GM21619 (cell line): ENCODE results near the gene MYO15A.

ENCODE experiments used
- ATAC-seq: cut with Tn5 transposase; IDR thresholded peaks from one replicate; pipeline ENCODE4 v1.9.1; 2021; ENCODE audit not compliant: unreplicated experiment

Gene MYO15A, protein sequence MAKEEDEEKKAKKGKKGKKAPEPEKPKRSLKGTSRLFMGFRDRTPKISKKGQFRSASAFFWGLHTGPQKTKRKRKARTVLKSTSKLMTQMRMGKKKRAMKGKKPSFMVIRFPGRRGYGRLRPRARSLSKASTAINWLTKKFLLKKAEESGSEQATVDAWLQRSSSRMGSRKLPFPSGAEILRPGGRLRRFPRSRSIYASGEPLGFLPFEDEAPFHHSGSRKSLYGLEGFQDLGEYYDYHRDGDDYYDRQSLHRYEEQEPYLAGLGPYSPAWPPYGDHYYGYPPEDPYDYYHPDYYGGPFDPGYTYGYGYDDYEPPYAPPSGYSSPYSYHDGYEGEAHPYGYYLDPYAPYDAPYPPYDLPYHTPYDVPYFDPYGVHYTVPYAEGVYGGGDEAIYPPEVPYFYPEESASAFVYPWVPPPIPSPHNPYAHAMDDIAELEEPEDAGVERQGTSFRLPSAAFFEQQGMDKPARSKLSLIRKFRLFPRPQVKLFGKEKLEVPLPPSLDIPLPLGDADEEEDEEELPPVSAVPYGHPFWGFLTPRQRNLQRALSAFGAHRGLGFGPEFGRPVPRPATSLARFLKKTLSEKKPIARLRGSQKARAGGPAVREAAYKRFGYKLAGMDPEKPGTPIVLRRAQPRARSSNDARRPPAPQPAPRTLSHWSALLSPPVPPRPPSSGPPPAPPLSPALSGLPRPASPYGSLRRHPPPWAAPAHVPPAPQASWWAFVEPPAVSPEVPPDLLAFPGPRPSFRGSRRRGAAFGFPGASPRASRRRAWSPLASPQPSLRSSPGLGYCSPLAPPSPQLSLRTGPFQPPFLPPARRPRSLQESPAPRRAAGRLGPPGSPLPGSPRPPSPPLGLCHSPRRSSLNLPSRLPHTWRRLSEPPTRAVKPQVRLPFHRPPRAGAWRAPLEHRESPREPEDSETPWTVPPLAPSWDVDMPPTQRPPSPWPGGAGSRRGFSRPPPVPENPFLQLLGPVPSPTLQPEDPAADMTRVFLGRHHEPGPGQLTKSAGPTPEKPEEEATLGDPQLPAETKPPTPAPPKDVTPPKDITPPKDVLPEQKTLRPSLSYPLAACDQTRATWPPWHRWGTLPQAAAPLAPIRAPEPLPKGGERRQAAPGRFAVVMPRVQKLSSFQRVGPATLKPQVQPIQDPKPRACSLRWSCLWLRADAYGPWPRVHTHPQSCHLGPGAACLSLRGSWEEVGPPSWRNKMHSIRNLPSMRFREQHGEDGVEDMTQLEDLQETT (N-terminal part only)

DNA sequence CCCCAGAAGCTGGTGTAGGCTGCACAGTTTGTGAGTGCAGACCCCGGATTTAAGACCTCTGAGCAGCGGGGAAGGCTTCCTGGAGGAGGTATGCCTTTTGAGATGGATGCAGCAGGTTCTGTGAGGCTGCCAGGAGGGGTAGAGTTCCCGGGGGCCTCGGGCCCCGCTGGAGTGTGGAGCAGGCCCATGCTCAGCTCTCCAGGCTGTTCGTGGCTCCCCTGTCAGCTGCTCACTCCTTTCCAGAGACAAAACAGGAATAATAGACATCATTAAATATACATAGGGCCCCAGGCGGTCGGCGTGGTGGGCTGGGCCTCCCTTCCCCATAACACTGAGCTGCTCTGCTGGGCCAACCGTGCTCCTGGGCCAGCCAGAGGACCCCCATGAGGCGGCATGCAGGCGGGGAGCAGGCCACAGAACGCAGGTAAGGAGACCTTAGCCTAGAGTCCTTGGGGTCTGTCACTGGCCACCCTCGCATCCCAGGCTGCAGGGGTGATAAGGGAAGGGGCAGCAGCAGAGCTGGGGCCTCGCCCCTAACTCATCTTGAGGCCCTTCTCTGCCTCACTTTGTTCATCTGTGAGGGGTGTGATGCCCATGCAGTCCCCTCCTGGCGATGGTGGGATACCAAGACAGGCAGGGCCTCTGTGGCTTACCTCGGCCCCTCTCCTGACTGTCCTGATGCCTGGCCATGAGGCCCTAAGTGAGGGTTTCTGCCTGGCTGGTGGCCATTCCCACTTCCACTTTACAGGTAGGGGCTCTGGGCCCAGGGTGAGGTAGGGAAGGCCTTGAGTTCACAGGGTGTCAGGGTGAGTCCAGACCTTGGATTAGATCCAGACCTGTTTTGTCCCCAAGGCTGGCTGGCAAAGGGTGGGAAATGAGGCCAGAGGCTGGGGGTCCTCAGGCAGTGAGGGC lies at the start of gene MYO15A:
Gene MYO15A (plus strand): TSS at position 356 of the 912 bp plus-strand sequence. CDS start 10,045 bp downstream, outside the sequence.
- no peak for ATAC-seq

DNA sequence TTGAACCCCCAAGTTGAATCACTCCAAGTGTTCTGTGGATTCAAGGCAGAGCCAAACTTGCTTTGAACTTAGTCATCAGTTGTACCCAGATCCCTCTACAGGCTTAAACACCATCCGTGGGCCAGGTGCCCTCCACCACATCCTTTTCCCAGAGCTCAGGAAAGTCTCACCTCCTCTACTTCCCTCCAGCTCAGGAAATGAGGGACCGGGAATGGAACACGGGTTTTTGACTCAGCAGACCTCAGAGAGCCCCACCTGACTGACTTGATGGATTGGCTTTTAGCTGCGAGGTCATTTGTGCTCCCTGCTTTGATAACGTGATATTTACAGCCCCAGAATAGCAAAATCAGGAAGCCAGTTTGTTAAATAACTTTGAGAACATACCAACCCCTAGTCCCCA lies 49.3 kb upstream of the MYO15A start:
- ATAC-seq: no peak

DNA sequence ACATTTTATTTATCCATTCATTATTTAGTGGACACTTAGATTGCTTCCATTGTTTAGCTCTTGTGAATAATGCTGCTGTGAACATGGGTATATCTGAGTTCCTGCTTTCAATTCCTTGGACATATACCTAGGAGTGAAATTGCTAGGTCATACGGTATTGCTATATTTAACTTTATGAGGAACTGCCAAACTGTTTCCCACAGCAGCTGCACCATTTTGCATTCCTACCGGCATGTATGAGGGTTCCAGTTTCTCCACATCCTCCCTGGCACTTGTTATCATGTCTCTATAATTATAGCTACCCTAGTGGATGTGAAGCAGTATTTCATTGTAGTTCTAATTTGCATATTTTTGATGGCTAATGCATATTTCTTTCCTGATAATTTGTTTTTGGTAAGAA lies 44.5 kb upstream of the MYO15A start:
- ATAC-seq: no peak

DNA sequence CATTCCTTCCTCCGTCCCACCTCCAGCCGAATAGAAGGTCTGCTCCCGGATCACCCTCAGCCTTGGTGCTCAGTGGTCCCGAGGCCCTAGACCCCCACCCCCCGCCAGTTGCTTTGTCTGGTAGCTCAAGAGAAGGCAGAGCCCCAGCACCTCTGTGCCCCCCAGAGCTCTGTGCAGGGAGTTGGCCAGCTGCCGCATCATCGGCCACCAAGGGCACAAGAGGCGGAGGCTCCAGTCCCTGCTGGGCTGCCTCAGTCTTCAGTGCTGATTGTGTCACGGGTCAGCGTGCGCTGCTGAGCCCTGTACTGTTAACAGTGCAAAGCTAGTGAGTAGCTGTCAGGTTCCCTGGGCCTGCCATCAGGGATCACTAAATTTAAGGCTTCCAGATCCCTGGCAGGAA lies 43.0 kb upstream of the MYO15A start:
- no peak for ATAC-seq

DNA sequence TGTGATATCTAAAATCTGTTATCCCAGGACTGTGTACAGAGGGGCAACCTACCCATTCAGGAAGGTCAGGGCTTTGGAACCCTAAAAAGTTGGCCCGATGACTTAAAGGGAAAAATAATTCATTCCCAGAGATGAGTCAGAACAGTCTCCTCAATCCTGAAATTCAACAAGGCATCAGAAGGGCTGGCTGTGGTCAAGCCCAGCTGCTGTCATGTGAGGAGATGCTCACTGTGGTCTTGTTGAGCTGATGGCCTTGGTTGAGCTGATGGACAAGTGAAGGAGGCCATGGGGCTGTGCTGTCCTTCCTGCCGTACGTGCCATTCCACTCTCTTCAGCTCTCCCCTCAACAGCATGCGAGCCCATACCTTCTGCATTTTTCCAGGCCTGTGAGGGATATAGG lies 41.7 kb upstream of the MYO15A start:
- no peak for ATAC-seq

DNA sequence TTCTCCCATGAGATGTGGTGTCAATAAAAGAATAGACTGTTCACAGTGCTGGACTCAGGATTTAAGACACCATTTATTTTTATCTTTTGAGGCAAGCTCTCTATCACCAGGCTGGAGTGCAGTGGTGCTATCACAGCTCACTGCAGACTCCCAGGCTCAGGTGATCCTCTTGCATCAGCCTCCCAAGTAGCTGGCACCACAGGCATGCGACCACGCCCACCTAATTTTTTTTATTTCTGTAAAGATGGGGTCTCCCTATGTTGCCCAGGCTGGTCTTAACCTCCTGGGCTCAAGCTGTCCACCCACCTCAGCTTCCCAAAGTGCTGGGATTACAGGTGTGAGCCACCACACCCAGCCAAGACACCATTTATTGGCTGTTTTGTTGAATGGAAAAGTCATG lies 39.5 kb upstream of the MYO15A start:
- no peak for ATAC-seq

DNA sequence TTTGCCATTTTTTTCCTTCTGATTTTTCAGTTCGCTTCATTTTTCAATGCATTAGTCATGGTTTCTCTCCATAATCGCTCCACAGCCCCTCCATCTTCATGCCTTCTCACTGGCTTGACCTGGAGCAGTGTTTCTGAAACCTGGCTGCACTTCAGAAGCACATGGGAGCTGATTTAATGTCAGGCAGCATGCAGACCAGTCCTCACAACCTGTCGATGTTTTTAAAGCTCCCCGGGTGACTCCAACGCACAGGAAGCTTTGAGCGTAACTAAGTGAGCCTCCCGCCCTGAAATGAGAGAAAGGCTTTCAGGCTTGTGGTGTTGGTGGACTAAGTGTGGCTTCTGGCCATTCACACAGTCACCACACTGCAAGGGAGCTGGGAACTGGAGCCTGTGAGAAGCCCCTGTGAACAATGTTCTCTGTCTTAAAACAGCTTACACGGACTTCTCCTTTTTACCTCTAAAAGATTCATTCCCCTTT lies 37.7 kb upstream of the MYO15A start:
- ATAC-seq: no peak

DNA sequence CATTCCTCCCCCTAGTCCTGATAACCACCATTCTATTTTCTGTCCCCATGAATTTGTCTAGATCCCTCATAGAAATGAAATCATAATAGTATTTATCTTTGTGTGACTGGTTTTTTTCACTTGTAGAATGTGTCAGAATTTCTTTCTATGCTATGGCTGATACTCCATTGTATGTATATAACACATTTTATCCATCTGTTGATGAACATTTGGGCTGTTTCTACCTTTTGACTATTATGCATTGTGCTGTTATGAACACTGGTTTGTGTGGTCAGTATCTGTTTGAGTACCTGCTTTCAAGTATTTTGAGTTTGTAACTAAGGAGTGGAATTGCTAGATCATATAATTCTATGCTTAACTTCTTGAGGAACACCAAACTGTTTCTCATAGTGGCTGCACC lies 36.8 kb upstream of the MYO15A start:
- ATAC-seq: no peak

DNA sequence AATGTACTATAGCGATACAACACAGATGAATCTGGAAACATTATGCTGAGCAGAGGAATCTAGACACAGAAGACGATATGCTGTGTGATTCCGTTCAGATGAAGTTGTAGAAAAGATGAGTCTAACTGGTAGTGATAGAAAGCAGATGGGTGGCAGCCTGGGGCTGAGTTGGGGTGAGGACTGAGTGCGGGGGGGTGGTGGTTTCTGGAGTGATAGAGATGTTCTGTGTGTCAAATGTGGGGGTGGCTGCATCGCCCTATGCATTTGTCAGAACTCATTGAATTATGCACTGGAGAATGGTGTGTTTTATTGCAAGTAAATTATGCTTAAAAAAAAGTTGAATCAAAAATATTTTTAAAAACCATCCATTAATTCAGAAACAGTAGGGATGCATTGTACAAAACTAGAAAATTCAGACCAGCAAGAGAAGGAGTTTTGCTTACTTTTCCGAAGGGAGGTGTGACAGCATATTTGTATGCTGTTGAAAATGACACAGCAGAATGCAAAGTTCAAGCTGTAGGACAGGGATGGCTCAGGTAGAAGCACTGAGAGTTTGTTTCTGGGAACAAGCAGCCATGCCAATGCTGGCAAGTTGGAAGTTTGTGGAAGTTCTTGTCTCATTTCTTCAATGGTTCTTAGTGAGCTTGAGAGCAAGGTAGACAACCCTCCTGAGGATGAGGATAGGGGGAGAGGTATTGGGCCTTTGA lies 33.8 kb upstream of the MYO15A start:
- ATAC-seq: no peak

DNA sequence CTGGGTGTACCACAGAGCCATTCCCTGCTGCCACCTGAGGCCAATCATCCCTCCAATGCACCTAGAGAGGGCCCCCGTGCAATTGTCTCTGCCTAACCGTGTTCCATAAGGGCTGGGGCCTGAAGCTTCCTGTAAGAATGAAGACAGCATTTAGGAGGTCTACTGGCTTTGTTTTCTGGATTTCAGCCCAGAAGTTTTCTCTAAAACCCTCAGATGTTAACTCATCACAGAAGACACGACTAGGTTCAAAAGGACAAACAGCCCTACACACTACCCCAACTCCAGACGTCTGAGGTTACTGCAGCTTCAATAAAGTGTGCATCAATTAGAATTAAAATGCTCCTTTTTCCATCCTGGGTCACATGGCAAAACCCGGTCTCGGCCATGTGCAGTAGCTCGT lies 31.6 kb upstream of the MYO15A start:
- ATAC-seq: no peak

DNA sequence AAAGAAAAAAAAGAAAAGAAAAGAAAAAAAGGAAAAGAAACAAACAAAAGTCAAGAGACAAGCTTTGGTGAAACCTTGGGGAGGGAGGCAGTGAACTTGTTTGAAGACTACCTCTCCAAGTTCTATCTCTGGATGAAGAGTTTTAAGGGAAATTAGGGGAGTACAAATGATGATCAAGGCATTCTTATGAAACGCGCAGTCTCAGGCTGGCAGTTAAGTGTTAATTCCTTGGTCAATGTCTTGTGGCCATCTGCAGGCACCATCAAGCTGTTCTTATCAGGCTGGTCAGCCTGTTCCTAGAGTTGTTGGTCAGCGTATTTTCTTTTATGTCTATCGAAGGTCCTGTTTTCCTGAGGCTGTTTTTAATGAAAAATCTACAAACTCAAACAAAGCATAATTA lies 29.0 kb upstream of the MYO15A start:
- no peak for ATAC-seq

DNA sequence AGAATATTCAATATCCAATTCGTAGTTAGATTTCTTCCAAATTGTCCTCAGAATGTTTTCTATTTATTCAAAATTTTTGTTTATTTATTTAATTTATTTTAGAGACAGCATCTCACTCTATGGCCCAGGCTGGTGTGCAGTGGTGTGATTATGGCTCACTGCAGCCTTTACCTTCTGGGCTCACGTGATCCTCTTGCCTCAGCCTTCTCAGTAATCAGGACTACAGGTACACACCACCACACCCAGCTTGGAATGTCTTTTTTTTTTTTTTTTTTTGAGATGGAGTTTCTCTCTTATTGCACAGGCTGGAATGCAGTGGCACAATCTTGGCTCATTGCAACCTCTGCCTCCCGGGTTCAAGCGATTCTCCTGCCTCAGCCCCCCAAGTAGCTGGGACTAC lies 24.3 kb upstream of the MYO15A start:
- no peak for ATAC-seq

DNA sequence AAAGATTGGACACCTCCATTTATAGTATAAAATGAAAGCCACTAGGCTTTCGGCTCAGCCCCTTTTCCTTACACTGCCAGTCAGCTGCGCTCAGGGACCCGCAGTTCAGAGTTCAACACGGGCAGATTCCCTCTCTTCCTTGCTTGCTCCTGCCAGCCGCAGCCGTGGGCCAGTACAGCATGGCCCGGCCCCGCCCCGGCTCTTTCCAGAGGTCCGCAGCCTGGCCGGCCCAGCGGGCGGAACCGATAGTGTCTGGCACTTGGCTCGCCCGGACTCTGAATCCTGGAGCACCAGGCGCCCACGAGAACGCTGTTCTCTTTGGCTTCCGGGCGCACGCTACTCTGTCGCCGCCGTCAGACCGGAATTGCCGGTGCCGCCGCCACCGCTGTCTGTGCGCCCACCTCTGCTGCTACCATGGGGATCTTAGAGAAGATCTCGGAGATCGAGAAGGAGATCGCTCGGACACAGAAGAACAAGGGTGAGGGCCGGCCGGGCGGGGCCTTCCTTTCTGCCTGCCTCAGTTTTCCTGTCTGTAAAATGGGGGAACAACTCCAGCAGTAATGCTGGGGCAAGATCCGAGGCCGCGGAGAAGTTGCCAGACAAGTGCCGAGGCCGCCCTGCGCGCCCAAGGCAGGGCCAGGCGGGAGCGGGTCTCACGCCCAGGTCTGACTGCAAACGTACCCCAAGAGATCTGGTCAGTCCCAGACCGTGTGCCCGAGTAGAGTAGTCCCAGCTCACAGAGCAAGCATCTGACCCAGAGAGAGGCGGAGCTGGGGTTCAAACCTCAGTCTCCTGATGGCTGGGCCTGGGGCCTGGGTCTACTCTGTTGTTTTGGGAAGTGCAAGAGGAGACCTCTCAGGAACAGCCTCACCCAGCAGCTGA lies 20.7 kb upstream of the MYO15A start, which contains the start of gene DRG2:
Gene DRG2 (plus strand): TSS at position 339 of the 882 bp plus-strand sequence. CDS start 76 bp downstream, at position 415.
- ATAC-seq: peak; percentile 87

DNA sequence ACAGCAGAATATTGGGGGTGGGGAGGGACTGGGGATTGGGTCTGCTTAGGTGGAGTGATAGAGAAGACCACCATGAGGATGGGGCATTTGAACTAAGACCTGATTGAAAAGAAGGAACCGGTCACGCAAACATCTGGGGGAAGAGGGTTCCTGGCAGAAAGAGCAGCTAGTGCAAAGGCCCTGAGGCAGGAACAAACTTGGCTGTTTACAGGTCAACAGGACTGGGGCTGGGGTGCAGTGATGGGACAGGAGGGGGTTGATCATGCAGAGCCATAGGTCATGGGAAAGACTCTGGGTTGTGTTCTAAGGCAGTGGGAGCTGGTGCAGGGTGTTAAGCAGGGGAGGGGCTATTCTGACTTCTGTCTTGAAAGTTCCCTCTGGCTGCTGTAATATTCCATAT lies 18.9 kb upstream of the MYO15A start:
- no peak for ATAC-seq

DNA sequence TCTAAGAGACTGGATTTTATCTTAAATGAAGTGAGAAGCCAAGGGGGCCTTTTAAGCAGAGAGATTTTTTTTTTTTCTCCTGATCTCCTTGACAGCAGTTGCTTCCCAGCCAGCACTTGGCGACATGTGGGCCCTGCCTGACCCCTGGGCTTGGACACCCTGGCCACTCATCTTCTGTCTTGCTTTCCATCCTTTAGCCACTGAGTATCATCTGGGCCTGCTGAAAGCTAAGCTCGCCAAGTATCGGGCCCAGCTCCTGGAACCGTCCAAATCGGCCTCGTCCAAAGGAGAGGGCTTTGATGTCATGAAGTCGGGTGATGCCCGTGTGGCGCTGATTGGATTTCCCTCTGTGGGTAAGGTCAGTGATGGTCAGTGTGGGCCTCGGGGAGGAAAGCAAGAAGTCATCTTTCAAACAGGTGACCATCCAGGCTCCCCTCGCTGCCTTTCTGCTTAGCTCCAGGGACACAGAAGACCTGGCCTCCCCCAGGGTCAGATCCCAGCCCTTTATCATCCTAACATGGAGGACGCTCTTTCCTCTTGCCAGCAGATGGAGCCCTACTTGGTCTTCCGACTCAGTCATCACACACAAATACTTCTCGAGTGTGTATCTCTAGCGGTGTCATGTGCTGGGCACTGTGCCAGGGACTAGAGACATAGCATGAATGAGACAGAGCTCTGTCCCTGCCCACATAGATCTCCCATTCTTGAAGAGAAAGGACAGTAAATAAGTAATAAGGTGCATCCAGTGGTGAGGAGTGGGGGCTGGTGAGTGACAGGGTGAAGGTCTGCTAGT lies 14.7 kb upstream of the MYO15A start:
- no peak for ATAC-seq

DNA sequence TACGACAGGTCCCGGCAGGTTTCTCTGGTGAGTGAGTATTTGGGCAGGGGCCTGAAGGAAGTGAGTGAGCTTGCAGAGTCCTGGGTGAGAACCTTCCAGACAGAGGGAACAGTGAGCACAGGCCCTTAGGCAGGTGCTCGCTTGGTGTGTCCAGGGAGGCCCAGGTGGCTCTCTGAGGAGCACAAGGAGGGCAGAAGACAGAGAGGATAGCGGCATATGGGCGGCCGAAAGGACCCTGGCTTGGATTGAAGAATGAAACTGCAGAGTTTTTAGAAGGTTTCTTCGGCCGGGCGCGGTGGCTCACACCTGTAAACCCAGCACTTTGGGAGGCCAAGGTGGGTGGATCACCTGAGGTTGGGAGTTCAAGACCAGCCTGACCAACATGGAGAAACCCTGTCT lies 14.1 kb upstream of the MYO15A start:
- no peak for ATAC-seq

DNA sequence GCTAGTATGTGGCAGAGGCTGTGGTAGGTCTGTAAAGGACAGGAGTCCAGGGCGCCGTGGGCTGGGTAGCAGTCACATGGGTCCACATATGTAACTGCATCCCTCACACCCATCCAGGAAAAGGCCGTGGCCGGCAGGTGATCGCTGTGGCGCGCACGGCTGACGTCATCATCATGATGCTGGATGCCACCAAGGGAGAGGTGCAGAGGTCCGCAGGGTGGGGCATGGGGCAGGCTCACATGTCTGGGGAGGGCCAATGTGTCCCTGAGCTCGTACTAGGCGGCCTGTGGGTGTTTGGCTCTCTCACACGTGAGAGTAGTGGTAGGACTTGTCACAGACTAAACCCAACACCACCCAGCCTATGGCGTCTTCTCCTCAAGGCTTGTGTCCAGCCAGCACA lies 9.0 kb upstream of the MYO15A start:
- no peak for ATAC-seq

DNA sequence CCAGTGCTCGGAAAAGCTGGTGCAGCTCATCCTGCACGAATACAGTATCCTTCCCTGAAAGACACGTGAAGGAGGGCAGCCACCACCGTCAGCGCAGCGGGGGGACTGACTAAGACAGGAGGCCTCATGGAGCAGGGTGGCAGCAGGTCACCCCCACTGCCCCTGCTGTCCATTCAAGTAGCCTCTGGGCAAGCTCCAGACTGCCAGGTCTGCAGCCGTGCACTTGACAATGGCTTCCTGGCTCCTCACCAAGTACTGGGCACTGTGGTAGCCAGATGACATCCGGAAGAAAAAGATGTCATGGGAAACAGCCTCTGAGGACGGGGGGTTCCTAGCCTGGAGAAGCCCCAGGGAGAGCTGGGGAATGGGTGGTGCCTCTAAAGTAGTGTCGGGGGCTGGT lies 7.9 kb upstream of the MYO15A start:
- ATAC-seq: no peak
